ENCODE data around the gene UNKL.

Gene UNKL

GRCh38 chr16:1430759-1431496 is 16.4 kb upstream of the UNKL start, which contains the start of gene PERCC1:
Gene PERCC1 (plus strand): TSS chr16:1431078. CDS start chr16:1432594, 1,516 bp downstream.
- DNase-seq = no peak

DNA sequence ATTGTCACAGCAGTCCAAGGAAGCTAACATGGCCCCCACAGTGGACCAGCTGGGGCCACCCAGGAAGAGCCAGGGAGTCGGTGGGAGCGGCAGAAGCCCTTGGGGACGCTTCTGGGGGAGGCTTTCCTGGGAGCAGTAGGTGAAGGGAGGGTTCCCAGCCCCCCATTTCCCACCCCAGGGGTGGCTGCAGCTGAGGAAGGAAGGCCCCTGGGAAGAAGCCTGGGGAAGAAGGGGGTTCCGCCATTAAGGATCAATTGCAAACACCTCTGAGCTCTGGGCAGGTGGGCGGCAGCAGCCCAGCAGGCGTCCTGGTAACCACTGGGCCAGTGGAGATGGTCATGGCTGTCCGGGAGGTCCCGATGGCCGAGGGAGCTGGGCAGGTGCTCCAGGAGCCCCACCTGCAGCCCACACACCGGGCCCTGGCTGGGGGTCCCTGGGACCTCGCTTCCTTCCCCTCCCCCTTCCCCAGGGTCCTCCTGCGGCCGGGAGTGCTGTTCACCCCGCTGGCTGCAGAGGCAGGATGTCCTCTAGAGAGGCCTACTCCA is 15.8 kb upstream of the UNKL start:
- DNase-seq = no peak

GRCh38 chr16:1429631-1430030 is 15.1 kb upstream of the UNKL start:
- no peak for DNase-seq

DNA sequence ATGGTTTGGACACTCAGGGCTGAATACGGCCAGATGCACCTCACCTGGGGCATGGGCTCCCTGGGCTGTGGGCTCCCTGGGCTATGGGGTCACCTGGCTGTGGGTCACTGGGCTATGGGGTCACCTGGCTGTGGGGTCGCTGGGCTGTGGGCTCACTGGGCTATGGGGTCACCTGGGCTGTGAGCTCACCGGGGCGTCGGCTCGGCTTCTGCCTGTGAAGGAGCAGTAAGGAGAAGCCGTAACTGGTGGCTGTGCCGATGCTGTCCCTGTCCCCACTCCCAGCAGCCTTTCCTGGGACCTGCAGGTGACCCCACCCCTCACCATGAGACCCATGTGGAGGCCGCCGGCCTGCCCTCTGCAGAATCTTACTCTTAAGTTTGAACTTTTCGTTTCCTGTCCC is 14.5 kb upstream of the UNKL start:
- no peak for DNase-seq

- peak; percentile 57 for DNase-seq
Observed at GRCh38 chr16:1428511-1428910, 14.0 kb upstream of the UNKL start.

DNA sequence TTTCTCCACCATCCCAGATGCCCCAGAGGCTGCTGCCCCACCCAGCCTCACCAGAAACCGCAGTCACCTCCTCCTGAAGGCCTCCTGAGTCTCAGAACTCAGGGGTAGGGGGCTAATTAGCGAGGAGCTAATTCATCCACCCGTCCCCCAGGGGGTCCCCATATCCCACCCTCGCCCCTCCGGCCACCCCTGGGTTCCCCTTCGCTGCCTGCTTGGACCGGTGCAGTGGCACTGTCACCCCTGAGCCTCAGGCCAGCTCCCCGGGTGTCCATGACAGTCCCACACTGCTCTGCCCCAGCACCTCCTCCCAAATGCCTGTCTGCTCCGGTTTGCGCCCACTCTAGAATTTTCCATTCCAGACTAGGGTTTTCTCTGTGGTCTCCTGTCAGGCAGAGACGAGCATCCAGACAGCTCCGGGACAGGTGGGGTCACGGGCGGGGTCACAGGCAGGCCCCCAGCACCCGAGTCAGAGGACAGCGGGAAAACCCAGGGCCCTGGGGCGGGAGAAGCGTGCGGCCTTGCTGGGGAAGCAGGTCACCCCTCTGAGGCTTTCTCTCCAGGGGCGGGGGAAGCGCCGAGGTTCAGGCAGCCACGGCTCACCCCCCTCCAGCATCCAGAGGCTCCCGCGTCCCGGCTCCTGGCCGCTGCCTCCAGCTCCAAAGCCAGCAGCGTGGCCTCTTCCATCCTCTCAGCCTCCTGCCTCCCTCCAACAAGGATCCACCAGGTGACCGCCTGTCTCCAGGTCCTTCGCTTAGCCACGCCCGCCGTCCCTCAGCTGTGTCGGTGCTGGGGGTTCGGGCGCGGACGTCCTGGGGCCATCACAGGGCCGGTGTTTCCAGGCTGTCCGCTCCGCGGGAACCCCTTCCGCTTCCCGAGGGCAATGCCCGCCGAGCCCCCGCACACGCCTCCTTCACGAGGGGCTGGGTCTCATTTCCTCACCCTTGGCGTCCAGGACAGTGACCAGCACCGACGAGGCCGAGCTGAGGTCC is 13.3 kb upstream of the UNKL start:
- DNase-seq = no peak

DNA sequence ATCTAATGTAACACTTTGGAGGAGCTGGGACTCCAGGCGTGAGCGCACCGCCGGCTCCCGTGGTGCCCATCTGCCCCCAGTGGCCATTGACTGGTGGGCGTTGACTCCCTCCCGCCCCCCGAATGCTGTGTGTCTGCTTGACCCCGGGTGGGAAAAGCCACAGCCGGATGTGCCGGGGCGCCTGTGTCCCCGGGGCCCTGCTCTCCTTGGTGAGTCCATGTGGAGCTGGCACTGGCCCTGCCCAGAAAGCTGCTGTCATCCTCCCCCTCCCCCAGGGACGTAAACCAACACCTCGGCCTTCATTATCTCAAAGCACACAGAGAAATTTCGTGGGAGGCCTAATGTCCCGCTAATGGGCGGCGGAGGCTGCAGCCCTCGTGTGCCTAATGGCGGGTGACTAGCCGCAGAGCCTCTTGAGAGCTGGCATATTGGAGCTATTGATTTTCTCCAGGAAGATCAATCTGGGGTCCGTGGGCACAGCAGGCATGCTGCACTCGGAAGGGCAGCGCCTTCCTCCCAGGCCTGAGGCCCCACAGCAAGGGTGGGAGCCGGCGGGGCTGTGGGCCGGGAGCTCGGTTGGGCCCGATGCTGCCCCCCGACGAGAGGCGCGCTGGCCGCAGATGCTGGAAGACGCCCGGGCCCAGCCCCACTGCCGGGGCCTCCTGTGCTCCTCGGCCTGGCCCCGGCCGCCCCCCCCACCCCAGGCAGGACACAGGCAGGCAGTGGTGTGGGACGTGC is 12.4 kb upstream of the UNKL start:
- peak; percentile 20 for DNase-seq

DNA sequence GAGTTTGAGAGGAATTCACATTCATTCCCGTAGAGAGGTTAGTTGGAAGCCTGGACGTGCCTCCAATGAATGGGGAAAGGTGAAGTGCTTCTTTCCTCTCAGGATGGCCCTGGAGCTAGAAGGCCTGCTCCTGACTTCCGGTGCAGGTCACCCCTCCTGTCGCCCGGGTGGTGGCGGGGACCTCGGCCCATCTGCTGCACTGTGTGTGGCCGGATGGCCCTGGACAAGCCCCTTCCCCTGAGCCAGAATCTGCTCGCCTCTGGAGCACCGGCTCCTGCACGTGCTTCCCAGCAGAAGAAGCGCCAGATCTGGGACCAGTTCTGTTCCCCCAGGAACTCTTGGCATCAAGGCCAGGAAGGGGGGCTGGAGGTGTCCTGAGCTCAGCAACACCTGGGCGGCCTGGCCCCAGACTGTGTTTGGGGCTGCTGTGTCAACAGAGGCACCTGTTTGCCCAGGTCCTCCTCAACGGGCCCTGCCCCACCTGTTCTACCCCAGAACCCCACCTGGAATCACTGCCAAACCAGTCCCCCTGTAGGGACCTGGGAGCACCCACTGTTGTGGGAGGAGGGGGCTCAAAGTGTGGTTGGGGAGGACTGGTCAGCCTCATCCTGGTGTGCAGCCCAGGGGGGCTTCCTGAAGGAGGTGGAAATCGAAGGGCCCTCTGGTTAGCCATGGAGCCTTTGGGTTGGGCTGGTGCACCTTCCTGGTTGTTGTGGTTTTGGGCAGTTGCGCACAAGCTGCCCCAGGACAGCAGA is 11.3 kb upstream of the UNKL start:
- peak; percentile 19 for DNase-seq

DNA sequence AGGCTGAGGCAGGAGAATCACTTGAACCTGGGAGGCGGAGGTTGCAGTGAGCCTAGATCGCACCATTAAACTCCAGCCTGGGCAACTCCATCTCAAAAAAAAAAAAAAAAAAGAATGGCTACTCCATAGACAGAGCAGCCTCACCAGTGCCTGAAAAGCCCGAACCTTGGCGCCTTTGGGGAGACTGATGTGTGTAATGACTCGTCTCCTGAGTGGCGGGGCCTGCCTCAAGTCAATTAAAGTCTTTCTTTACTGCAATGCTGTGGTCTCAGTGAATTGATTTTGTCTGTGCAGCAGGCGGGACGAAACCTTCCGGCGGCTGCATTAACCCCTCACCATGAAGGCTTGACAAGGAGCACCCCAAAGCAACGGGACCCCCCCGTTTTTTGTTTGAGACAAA is 9.5 kb upstream of the UNKL start:
- no peak for DNase-seq

DNA sequence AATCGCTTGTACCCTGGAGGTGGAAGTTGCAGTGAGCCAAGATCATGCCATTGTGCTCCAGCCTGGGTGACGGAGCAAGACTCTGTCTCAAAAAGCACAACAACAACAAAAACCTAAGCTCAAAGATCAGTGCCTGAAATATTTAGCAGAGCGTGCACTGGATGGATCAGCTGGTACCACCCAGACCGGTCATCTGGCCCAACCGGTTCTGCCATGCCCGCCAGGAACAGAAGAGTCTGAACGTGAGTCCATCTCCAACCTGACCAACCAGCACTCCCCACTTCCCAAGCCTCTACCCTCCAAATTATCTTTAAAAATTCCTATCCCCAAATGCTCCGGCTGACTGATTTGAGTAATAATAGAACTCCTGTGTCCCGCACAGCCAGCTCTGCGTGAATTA is 7.6 kb upstream of the UNKL start:
- no peak for DNase-seq

DNA sequence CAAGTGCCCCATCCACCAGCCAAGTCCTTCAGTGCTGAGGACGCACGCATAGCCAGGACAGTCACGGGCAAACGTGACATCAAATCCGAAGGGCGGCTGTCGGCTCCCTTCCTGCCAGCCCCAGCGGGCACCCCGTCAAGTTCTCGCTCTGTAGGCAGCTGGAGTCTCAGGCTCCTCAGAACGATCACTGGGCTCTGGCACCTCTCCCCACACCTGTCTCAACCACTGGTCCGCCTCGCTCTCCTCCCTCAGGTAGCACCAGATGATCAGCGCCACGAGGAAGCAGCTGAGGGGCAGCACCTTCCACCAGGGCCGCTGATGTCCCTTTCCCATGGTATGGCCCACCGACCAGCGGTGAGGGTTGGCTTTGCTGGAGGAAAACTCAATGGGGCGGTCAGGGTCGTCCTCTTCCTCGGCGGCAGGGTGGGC is 5.6 kb upstream of the UNKL start:
- no peak for DNase-seq

GRCh38 chr16:1416521-1416941 is 2.0 kb upstream of the UNKL start:
- no peak for DNase-seq

- DNase-seq = peak; percentile 58
Observed at GRCh38 chr16:1413684-1414531, 596 bp downstream of the UNKL start.

DNA sequence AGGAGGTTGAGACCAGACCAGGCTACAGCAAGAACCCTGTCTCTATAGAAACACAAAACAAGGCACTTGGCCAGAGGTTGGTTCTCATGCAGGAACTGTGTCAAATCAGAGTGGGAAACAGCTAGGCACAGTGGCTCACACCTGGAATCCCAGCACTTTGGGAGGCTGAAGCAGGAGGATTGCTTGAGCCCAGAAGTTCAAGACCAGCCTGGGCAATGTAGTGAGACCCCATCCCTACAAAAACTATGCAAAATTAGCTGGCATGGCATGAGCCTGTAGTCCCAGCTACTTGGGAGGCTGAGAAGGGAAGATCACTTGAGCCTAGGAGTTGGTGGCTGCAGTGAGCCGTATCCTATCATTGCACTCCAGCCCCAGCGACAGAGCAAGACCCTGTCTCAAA is 1.7 kb downstream of the UNKL start:
- no peak for DNase-seq

- DNase-seq = peak; percentile 93
Observed at GRCh38 chr16:1408171-1408837, 6.2 kb downstream of the UNKL start.

- no peak for DNase-seq
Observed at GRCh38 chr16:1407753-1408152, 6.8 kb downstream of the UNKL start.

- no peak for DNase-seq
Observed at GRCh38 chr16:1403733-1404132, 10.8 kb downstream of the UNKL start.

- no peak for DNase-seq
Observed at GRCh38 chr16:1403036-1403435, 11.5 kb downstream of the UNKL start.

- no peak for DNase-seq
Observed at GRCh38 chr16:1401758-1402154, 12.7 kb downstream of the UNKL start.

GRCh38 chr16:1401061-1401757 is 13.3 kb downstream of the UNKL start:
- no peak for DNase-seq

All from right hindlimb (tissue), 1 donor.